ENCODE measurements around the gene DLL1. TPM values are rescaled to one million over a fixed set of nuclear protein-coding genes. Genes with fewer than 3 reads are reported as not detected.

Gene DLL1
- total RNA-seq, 1 donor from 2014 or later = 14.6 TPM

GRCh38 chr6:170293341-170294231 is 2.7 kb upstream of the DLL1 start:
- ATAC-seq (no peak), DNase-seq (no peak)
- Histone ChIP-seq H3K27me3 (peaks cover 65% of the 10 kb centered on the region), H3K4me1 (peaks cover 45% of the 10 kb centered on the region), H3K4me3 (no peak overlapping the region), H3K9me3 (no peaks in the 10 kb centered on the region), H3K36me3 (no peaks in the 10 kb centered on the region), H3K27ac (no peak overlapping the region)
- intact Hi-C loops (cut with DNase I) = no loop called here
- no peak for TF ChIP-seq CTCF (IDR thresholded peaks at IDR 0.05)

- no peak for ATAC-seq
- peak overlapping the region; percentile 81 for H3K4me3 ChIP-seq
- peaks cover 54% of the 10 kb centered on the region for H3K4me1 ChIP-seq
- peak; percentile 17 for TF ChIP-seq CTCF (IDR thresholded peaks at IDR 0.05)
- intact Hi-C loops (cut with DNase I) = no loop called here
- no peak for DNase-seq
- H3K36me3 ChIP-seq = no peaks in the 10 kb centered on the region
- no peak overlapping the region for H3K27ac ChIP-seq
- H3K27me3 ChIP-seq = peaks cover 64% of the 10 kb centered on the region
- no peaks in the 10 kb centered on the region for H3K9me3 ChIP-seq
Measured at GRCh38 chr6:170292407-170293158, 1.7 kb upstream of the DLL1 start.

GRCh38 chr6:170292111-170292406 is 1.2 kb upstream of the DLL1 start:
- H3K27ac ChIP-seq = peak overlapping the region; percentile 71

GRCh38 chr6:170291271-170292110 is 613 bp upstream of the DLL1 start:
- H3K9me3 ChIP-seq = no peaks in the 10 kb centered on the region
- H3K36me3 ChIP-seq = no peaks in the 10 kb centered on the region
- peak overlapping the region; percentile 71 for H3K27ac ChIP-seq
- peaks cover 59% of the 10 kb centered on the region for H3K4me1 ChIP-seq
- peaks cover 59% of the 10 kb centered on the region for H3K27me3 ChIP-seq
- ATAC-seq (peak; percentile 46), DNase-seq (peak; percentile 79)
- peak overlapping the region; percentile 81 for H3K4me3 ChIP-seq
- intact Hi-C loops (cut with DNase I) = no loop called here
- no peak for TF ChIP-seq CTCF (IDR thresholded peaks at IDR 0.05)

More at GRCh38 chr6:170292111-170292406, 1.2 kb upstream of the DLL1 start:
- no peaks in the 10 kb centered on the region for H3K9me3 ChIP-seq
- H3K27me3 ChIP-seq = peaks cover 64% of the 10 kb centered on the region
- ATAC-seq = no peak
- no peak for TF ChIP-seq CTCF (IDR thresholded peaks at IDR 0.05)
- peak overlapping the region; percentile 81 for H3K4me3 ChIP-seq
- no peaks in the 10 kb centered on the region for H3K36me3 ChIP-seq
- no peak for DNase-seq
- intact Hi-C loops (cut with DNase I) = no loop called here
- H3K4me1 ChIP-seq = peaks cover 58% of the 10 kb centered on the region

- TF ChIP-seq CTCF (IDR thresholded peaks at IDR 0.05) = no peak
- peaks cover 53% of the 10 kb centered on the region for H3K4me1 ChIP-seq
- H3K27me3 ChIP-seq = peaks cover 50% of the 10 kb centered on the region
- intact Hi-C loops (cut with DNase I) = no loop called here
- DNase-seq (no peak), ATAC-seq (no peak)
- no peaks in the 10 kb centered on the region for H3K9me3 ChIP-seq
- H3K4me3 ChIP-seq = peak overlapping the region; percentile 81
- H3K27ac ChIP-seq = peak overlapping the region; percentile 71
- peaks cover 2% of the 10 kb centered on the region for H3K36me3 ChIP-seq
Measured at GRCh38 chr6:170289951-170290295, 955 bp downstream of the DLL1 start.

Data from upper lobe of right lung (tissue), 1 donor.